Esophagus muscularis mucosa (tissue), 4 donors: ENCODE data around the gene MYOCOS.

Source experiments
- EP300 ChIP-seq: sonication (generic); formaldehyde crosslinking; IDR thresholded peaks from one replicate; pipeline ENCODE4 v1.6.1; 2017; ENCODE audit warnings: antibody characterized with exemption
- POLR2A ChIP-seq: fragments of 450-650 bp; IDR thresholded peaks from one replicate; pipeline ENCODE4 v1.6.1; 2017; ENCODE audit warnings: antibody characterized with exemption, moderate library complexity, mild to moderate bottlenecking, low read depth
- TF ChIP-seq, protein P1 (sequence below), 3 experiments: fragments of 200-600 bp in 2 of 3; fragments of 450-650 bp in 1 of 3; sonication (generic) in 2 of 3; IDR thresholded peaks; one replicate each; pipeline ENCODE4 v1.5.1; 2017 to 2019; ENCODE audit warnings: antibody characterized with exemption in 3 of 3, mild to moderate bottlenecking in 2 of 3, moderate library complexity in 1 of 3

- TF ChIP-seq POLR2A (no peak), EP300 (no peak)
- TF ChIP-seq, protein P1, sequence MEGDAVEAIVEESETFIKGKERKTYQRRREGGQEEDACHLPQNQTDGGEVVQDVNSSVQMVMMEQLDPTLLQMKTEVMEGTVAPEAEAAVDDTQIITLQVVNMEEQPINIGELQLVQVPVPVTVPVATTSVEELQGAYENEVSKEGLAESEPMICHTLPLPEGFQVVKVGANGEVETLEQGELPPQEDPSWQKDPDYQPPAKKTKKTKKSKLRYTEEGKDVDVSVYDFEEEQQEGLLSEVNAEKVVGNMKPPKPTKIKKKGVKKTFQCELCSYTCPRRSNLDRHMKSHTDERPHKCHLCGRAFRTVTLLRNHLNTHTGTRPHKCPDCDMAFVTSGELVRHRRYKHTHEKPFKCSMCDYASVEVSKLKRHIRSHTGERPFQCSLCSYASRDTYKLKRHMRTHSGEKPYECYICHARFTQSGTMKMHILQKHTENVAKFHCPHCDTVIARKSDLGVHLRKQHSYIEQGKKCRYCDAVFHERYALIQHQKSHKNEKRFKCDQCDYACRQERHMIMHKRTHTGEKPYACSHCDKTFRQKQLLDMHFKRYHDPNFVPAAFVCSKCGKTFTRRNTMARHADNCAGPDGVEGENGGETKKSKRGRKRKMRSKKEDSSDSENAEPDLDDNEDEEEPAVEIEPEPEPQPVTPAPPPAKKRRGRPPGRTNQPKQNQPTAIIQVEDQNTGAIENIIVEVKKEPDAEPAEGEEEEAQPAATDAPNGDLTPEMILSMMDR (IDR thresholded peaks at IDR 0.05) = no peak
These were observed 32.0 kb upstream of the MYOCOS start for GRCh38 chr1:171590022-171590421.
